Lung (tissue), 12 donors: Measurements from ENCODE around the gene GPRC5D. TPM values are rescaled to one million over a fixed set of nuclear protein-coding genes. Genes with fewer than 3 reads are reported as not detected.

Experiments used
- ATAC-seq: fragments of 200-7000 bp; cut with Tn5 transposase; one replicate; pipeline ENCODE4 v1.9.1; 2020; ENCODE audit warnings: moderate number of reproducible peaks; ENCODE audit not compliant: insufficient read depth, low FRiP score
- DNase-seq, 3 donors: peaks; one replicate each; pipeline ENCODE4 v3.0.0-alpha.2; 2013 to 2017
- H3K27ac ChIP-seq, 2 donors: one replicate each; pipeline ENCODE4 v1.5.1; 2013; ENCODE audit warnings: mild to moderate bottlenecking in 2 of 2, moderate library complexity in 2 of 2, control low read depth in 1 of 2, inconsistent platforms in 1 of 2, low read depth in 1 of 2, low read length in 1 of 2
- H3K27me3 ChIP-seq, 3 donors: one replicate each; pipeline ENCODE4 v1.5.1; 2013; ENCODE audit warnings: low read length in 2 of 3; ENCODE audit not compliant: control insufficient read depth in 3 of 3, insufficient read depth in 3 of 3
- H3K36me3 ChIP-seq, 4 donors: one replicate each; pipeline ENCODE4 v1.5.1; 2013; ENCODE audit warnings: low read length in 4 of 4, mild to moderate bottlenecking in 1 of 4, moderate library complexity in 1 of 4; ENCODE audit not compliant: control insufficient read depth in 4 of 4, insufficient read depth in 4 of 4
- H3K4me1 ChIP-seq, 5 donors: one replicate each; pipeline ENCODE4 v1.5.1; 2013; ENCODE audit warnings: low read length in 5 of 5, mild to moderate bottlenecking in 2 of 5, moderate library complexity in 1 of 5; ENCODE audit not compliant: control insufficient read depth in 5 of 5, insufficient read depth in 5 of 5
- H3K4me3 ChIP-seq: one replicate; pipeline ENCODE4 v1.5.1; 2013; ENCODE audit warnings: mild to moderate bottlenecking, control low read depth, moderate library complexity
- H3K9ac ChIP-seq, 2 donors: one replicate each; pipeline ENCODE4 v1.5.1; 2013; ENCODE audit warnings: low read length in 2 of 2, control low read depth in 1 of 2; ENCODE audit not compliant: insufficient read depth in 1 of 2
- H3K9me3 ChIP-seq, 4 donors: one replicate each; pipeline ENCODE4 v1.5.1; 2013; ENCODE audit warnings: low read length in 3 of 4, mild to moderate bottlenecking in 1 of 4, moderate library complexity in 1 of 4; ENCODE audit not compliant: control insufficient read depth in 4 of 4, insufficient read depth in 3 of 4
- WGBS, 2 donors: extraction: QIAGEN DNeasy Blood & Tissue Kit; methylation state at CpG; one replicate each; pipeline ENCODE4 v1.1.7; 2013; 5-methylcytosine and 5-hydroxymethylcytosine counted together
- polyA plus RNA-seq, 2 donors: library from polyadenylated mRNA; stranded (reverse); fragments of 200-250 nt; gene quantifications; one replicate each; pipeline ENCODE4 v1.2.1, GENCODE V29; 2013
- total RNA-seq, 2 donors: library from RNA; depleted of rRNA in 1 of 2; stranded (reverse); fragments of >200 nt in 1 of 2; gene quantifications; one replicate each; pipeline ENCODE4 v1.2.1, GENCODE V29; 2014 to 2021
- TF ChIP-seq, protein P1 (sequence below): IDR thresholded peaks from 2 replicates; pipeline ENCODE4 v1.5.1; 2012; ENCODE audit warnings: mild to moderate bottlenecking; ENCODE audit errors: control extremely low read depth, extremely low read depth
- donor health status: control.
- donor health status: control.
- donor health status: Bipolar disorder and iron deficiency.
- donor health status: healthy.
- donor health status: DM: yes; HTN: yes; CAD: no.

GPRC5D gene
- total and polyA plus RNA-seq, 4 donors: 0.14 to 0.30 TPM; not detected in 2

DNA sequence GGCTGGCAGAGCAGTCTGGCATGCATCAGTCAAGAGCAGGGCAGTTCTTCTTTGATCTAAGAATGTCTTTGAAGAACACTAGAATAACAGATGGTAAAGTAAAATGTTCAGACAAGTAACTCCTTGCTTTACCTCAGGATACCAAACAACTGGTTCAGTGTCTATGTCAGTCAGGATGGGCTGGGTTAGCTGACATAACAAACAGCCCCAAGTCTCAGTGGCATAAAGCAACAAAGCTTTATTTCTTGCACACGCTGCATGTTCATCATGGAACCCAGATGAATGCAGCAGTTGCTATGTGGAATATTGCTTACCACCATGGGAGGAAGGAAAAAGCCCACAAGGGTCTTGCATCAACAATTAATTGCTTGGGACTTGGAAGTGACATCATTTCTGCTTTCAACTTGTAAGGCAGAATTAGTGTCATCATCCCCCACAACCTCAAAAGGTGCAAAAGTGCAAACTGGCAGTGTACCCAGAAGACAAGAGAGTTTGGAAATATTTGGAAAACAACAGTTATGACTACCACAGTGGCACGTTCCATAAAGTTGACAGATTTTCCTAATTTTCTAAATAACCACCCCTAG is 21.2 kb downstream of the GPRC5D start:
- ATAC-seq (no peak), DNase-seq (no peak)
- 58 to 82% methylated on average over 2 of the region's 2 CpGs for WGBS, 2 donors
- TF ChIP-seq, protein P1, sequence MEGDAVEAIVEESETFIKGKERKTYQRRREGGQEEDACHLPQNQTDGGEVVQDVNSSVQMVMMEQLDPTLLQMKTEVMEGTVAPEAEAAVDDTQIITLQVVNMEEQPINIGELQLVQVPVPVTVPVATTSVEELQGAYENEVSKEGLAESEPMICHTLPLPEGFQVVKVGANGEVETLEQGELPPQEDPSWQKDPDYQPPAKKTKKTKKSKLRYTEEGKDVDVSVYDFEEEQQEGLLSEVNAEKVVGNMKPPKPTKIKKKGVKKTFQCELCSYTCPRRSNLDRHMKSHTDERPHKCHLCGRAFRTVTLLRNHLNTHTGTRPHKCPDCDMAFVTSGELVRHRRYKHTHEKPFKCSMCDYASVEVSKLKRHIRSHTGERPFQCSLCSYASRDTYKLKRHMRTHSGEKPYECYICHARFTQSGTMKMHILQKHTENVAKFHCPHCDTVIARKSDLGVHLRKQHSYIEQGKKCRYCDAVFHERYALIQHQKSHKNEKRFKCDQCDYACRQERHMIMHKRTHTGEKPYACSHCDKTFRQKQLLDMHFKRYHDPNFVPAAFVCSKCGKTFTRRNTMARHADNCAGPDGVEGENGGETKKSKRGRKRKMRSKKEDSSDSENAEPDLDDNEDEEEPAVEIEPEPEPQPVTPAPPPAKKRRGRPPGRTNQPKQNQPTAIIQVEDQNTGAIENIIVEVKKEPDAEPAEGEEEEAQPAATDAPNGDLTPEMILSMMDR: no peak
- H3K27ac ChIP-seq: no peak overlapping the region
- H3K27me3 ChIP-seq: no peaks in the 10 kb centered on the region
- H3K4me3 ChIP-seq: no peak overlapping the region
- H3K4me1 ChIP-seq: no peaks in the 10 kb centered on the region
- no peaks in the 10 kb centered on the region for H3K9me3 ChIP-seq
- H3K9ac ChIP-seq: no peak overlapping the region
- H3K36me3 ChIP-seq: no peaks in the 10 kb centered on the region

DNA sequence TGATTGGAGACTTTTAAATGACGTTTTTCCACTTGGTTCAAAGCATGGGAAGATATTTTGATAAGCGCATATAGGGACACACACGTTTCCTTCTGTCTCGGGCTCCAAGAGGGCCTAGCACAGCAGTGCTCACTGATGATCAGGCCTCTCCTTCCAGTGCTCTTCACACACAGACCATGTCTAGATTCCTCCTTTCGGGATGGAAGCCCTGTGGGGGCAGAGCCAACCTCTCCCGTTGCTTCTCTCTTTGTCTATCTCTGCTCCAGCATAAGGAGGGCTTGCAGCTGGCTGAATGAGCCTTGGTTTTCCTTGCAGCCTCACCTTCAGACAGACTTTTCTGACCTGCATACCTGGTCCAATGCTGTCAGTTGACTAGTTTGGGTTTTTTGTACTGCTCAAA is 22.3 kb downstream of the GPRC5D start:
- ATAC-seq: no peak
- Histone ChIP-seq H3K9ac (no peak overlapping the region), H3K27me3 (no peaks in the 10 kb centered on the region), H3K27ac (no peak overlapping the region), H3K36me3 (no peaks in the 10 kb centered on the region), H3K9me3 (no peaks in the 10 kb centered on the region), H3K4me3 (no peak overlapping the region), H3K4me1 (no peaks in the 10 kb centered on the region)
- no peak for DNase-seq
- TF ChIP-seq, protein P1: no peak
- WGBS, 2 donors: 94 to 96% methylated on average over 6 of the region's 6 CpGs

DNA sequence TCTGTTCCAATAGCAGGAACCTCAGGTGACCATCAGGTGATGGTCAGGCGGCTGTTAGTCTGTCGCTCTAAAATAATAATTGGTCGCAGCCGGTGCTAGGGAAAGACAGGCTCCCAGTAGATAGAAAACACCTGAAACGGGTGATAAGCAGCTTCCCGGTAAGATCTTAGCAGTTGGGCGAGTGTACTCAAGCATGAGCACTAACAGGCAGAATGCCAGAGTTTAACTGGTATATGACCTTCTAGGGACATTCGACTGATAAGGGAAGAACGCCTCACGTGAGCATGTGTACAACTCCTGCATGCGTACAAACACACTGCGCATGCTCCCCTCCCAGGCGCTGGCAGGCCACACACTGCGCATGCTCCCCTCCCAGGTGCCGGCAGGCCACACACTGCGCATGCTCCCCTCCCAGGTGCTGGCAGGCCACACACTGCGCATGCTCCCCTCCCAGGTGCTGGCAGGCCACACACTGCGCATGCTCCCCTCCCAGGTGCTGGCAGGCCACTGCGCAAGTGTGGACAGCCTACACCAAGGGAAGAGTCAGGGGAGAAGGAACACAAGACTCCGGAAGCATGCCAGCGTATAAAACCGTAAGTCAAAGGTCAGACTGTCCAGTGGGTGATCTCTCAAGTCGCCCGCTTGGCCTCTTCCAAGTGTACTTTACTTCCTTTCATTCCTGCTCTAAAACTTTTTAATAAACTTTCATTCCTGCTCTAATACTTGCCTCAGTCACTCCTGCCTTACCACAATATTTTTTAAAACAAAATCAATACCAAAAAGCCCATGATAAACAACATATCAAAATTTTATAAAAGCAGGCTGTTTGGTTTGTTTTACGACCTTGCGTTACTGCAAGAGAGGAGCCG is 24.5 kb downstream of the GPRC5D start:
- TF ChIP-seq, protein P1: no peak
- Histone ChIP-seq H3K9ac (no peak overlapping the region), H3K27ac (no peak overlapping the region), H3K4me1 (no peaks in the 10 kb centered on the region), H3K4me3 (no peak overlapping the region), H3K9me3 (no peaks in the 10 kb centered on the region), H3K27me3 (no peaks in the 10 kb centered on the region), H3K36me3 (no peaks in the 10 kb centered on the region)
- DNase-seq: peak; percentile 72 to 83 (median 79)
- WGBS, 2 donors: 52 to 67% methylated on average over 26 to 27 of the region's 27 CpGs
- peak; percentile 74 for ATAC-seq
